Epithelial cell of proximal tubule (primary cell): ENCODE data around the gene NRG2. TPM values are rescaled to one million over a fixed set of nuclear protein-coding genes. Genes with fewer than 3 reads are reported as not detected.

Experiments used
- DNase-seq: peaks from one replicate; pipeline ENCODE4 v3.0.0-alpha.2; 2011; ENCODE audit warnings: low read depth
- H3K4me3 ChIP-seq: 2 replicates; pipeline ENCODE4 v1.5.1; 2011; ENCODE audit warnings: low read depth, mild to moderate bottlenecking, low read length
- total RNA-seq: library from RNA; depleted of rRNA; stranded (reverse); fragments of >200 nt; gene quantifications from 2 replicates; pipeline ENCODE4 v1.2.3, GENCODE V29; 2015
- TF ChIP-seq, protein P1 (sequence below): conservative IDR thresholded peaks from 2 replicates; pipeline ENCODE4 v1.5.1; 2012; ENCODE audit warnings: low read depth, mild to moderate bottlenecking, low read length

Gene NRG2
- total RNA-seq, 1 donor from 2014 or later, result 1.5 TPM

DNA sequence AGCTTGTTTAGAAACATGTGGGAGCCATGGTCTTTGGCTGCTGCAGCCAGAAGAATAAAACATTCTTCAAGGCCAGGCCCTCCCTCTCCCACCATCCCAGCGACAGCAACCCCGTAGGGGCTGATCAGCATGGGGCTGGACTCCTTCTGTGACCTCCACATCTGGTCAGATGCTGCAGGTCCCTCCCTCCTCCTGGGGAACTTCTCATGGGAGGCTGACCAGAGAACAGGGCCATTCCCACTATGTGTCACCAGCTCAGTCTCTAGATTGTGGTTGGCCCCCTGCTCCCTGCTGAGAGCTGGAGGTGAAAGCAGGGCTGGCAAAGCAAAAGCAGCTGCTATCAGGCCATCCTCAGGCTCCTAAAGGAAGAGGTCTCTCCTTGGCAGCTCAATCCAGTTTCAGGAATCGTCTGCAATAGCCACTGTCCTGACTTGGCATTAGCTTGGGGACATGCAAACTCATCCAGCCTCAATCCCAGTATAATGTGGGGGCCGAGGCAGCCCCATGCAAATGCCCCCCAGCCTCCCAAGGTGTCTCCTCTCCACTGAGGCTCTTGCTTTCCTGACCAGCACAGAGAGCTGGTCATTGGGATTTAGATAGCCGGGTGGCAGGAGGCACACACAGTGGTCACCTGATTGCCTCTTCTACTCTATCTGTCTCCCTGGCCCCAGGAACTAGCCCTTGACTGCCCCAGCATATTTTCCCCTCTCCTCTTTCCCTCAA, 81.5 kb downstream of the NRG2 start:
- TF ChIP-seq, protein P1, sequence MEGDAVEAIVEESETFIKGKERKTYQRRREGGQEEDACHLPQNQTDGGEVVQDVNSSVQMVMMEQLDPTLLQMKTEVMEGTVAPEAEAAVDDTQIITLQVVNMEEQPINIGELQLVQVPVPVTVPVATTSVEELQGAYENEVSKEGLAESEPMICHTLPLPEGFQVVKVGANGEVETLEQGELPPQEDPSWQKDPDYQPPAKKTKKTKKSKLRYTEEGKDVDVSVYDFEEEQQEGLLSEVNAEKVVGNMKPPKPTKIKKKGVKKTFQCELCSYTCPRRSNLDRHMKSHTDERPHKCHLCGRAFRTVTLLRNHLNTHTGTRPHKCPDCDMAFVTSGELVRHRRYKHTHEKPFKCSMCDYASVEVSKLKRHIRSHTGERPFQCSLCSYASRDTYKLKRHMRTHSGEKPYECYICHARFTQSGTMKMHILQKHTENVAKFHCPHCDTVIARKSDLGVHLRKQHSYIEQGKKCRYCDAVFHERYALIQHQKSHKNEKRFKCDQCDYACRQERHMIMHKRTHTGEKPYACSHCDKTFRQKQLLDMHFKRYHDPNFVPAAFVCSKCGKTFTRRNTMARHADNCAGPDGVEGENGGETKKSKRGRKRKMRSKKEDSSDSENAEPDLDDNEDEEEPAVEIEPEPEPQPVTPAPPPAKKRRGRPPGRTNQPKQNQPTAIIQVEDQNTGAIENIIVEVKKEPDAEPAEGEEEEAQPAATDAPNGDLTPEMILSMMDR, result no peak
- H3K4me3 ChIP-seq, result no peak overlapping the region
- DNase-seq, result no peak

DNA sequence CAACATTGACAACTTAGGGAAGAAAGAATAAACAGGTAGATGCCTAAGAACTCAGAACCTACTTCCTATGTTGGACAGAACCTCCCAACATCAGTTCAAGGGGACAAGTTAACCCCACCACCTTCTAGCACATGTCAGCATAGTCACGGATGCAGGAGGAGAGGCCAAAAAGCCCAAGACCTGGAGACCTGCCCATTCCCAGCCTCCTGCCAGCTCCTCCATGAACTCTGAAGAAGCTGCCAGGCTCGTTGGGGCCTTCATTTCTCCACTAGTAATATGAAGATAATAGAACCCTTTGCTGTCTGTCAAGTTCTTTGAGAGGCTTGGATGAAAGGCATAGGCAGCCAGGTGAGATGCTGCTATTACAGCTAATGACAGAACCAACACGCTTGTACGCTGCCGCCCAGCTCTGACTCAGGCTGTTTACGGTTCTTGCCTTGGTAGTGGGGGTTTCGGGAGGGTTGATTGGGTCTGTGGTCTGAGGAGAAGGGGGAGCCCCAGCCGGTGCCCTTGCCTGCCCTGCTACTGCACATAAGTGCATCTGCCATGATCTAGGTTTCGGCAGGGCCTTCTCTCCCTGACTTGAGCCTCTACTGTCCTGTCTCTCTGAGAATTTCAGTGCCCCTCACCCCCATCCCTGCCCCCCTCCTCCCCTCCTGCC, 82.2 kb downstream of the NRG2 start:
- H3K4me3 ChIP-seq, result no peak overlapping the region
- TF ChIP-seq, protein P1, result no peak
- no peak for DNase-seq

DNA sequence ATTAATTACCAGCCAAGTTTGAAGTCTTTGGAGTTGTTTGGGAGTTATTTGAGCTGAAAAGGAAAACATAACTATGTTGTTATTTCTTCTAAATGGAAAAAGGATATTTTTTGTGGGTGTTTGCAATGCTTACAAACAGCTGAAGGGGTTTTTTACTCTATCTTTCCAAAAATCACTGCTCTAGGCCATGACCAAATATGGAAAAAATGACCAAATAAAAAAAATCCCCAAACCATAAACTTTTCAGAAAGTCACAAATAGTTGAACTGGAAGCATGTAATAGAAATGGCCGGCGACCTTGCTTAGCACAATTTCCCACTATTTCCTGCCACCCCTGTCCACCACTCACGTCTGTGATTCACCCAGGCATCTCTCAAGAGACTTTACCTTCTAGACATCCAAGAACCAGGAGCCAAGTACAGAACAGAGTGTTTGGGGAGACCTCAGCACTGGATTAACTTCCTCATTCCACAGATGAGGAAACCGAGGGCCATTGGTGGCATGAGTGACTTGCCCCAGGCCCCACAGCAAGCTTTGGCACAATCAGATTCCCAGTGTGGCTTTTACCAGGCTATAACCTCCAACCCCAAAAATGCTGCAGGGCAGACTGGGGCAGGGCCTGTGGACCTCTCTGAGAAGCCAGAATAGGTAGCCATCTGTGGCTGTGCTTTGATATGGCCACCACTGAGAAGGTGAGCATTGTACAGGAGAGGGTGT, 84.5 kb downstream of the NRG2 start:
- no peak overlapping the region for H3K4me3 ChIP-seq
- no peak for DNase-seq
- TF ChIP-seq, protein P1, result no peak

DNA sequence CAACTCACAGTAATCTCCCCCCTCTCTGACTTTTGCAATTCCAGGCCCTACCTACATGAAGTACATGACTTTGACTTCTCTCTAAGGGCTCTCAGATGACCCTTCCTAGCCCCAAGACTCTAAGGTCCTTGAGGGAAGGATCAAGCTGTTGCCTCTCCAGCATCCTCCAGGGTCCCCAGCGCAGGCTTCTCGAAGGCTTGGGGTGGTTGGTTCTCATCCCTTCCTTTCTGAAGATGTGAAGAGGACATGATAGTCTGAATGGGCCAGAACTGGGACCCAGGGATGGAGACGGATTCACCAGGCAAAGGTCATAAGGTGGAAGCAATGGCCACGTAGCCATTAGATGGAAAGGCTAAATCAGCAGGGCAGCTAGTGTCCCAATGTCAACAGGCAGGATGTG, 86.8 kb downstream of the NRG2 start:
- DNase-seq, result no peak
- no peak overlapping the region for H3K4me3 ChIP-seq
- TF ChIP-seq, protein P1, result no peak

DNA sequence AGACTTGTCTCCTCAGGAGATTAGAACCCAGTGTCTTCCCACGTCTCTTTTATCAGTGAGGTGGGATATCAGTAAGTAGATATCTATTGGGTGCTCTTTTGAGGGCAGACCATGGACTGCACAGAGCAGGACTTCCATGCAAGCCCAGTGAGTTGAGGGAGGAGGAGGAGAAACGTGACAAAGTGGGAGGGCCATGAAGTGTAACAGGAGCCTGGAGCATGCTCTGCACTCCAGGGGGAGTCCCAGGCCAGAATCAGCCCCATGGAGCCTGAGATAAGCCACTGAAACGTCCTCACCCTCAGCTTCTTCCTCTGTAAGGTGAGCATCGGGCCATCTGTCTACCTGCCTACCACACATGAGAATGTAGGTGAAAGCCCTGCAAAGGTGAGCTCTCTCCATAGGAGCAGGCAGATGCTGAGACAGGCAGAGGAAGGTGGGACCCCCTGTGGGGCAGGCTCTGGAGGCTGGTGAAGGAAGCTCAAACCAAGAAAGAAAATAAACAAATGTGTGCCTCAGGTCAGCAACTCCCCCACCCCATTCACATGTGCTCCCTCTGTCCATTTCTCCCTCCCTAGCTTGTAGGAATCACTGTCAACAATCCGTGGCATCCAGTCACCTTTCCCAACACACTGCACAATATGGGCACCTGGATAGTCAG, 87.4 kb downstream of the NRG2 start:
- no peak overlapping the region for H3K4me3 ChIP-seq
- DNase-seq, result no peak

DNA sequence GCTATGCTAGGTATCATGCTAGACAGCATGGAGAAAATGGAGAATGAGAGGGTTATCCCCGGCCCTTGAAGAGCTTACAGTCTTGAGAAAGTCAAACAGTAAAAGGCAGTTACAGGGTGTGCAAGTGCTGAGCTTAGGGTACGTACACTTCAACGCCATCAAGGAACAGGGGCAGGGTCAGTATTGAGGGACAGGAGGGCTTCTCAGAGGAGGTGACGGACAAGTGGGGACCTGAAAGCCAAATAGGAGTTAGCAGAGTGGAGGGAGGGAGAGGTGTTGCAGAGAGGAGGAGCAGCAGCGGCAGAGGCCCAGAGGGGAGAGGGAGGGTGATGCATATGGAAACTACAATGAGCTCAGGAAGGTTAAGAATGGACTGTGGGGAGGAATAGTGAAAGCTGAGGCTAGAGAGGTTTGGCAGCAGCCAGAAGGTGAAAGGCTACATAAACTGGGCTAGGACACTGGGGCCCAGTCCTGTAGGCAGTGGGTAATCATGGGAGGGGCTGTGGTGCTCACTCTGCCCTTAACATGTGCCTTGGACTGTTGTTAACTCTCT, 88.0 kb downstream of the NRG2 start:
- no peak overlapping the region for H3K4me3 ChIP-seq
- DNase-seq, result no peak
- TF ChIP-seq, protein P1, result no peak

More for the DNA sequence above, 87.4 kb downstream of the NRG2 start:
- TF ChIP-seq, protein P1, result no peak
